HG03135 (cell line): ENCODE results near the gene ATP6V0D1.
"Not testable (repeated sequence)": the region's sequence is repeated elsewhere in the genome, so short reads cannot be mapped to it uniquely, and the experiment has no call there.

Experiments used
- ATAC-seq: cut with Tn5 transposase; IDR thresholded peaks from one replicate; pipeline ENCODE4 v1.9.1; 2021; ENCODE audit warnings: mild to moderate bottlenecking, moderate library complexity; ENCODE audit not compliant: unreplicated experiment

The ATP6V0D1 gene

GRCh38 chr16:67429799-67430503, 51.0 kb downstream of the ATP6V0D1 start:
- no peak for ATAC-seq

GRCh38 chr16:67429053-67429798, 51.7 kb downstream of the ATP6V0D1 start:
- ATAC-seq: no peak

- ATAC-seq: no peak
Measured at GRCh38 chr16:67428146-67428731, 52.7 kb downstream of the ATP6V0D1 start.

GRCh38 chr16:67426950-67427349, 54.0 kb downstream of the ATP6V0D1 start:
- no peak for ATAC-seq

GRCh38 chr16:67426022-67426421, 54.9 kb downstream of the ATP6V0D1 start:
- ATAC-seq: no peak

- no peak for ATAC-seq
Measured at GRCh38 chr16:67425580-67425979, 55.4 kb downstream of the ATP6V0D1 start.

- no peak for ATAC-seq
Measured at GRCh38 chr16:67425061-67425460, 55.9 kb downstream of the ATP6V0D1 start.

- no peak for ATAC-seq
Measured at GRCh38 chr16:67424261-67424615, 56.7 kb downstream of the ATP6V0D1 start.

- no peak for ATAC-seq
Measured at GRCh38 chr16:67423611-67424260, 57.2 kb downstream of the ATP6V0D1 start.

GRCh38 chr16:67423015-67423414, 57.9 kb downstream of the ATP6V0D1 start:
- no peak for ATAC-seq

- no peak for ATAC-seq
Measured at GRCh38 chr16:67421030-67421429, 59.9 kb downstream of the ATP6V0D1 start.

- no peak for ATAC-seq
Measured at GRCh38 chr16:67419931-67420330, 61.0 kb downstream of the ATP6V0D1 start.

- ATAC-seq: no peak
Measured at GRCh38 chr16:67419502-67419901, 61.5 kb downstream of the ATP6V0D1 start.

- no peak for ATAC-seq
Measured at GRCh38 chr16:67417333-67418061, 63.5 kb downstream of the ATP6V0D1 start.

GRCh38 chr16:67415872-67416793, 64.8 kb downstream of the ATP6V0D1 start, which contains the start of gene ZDHHC1:
Gene ZDHHC1, minus strand, starts transcription at chr16:67416477. Its CDS starts 8,702 bp downstream, at chr16:67407775.
- ATAC-seq: peak; percentile 77

- ATAC-seq: not testable (repeated sequence)
Measured at GRCh38 chr16:67415421-67415820, 65.5 kb downstream of the ATP6V0D1 start.

- no peak for ATAC-seq
Measured at GRCh38 chr16:67413978-67414911, 66.7 kb downstream of the ATP6V0D1 start.

- no peak for ATAC-seq
Measured at GRCh38 chr16:67412294-67412693, 68.7 kb downstream of the ATP6V0D1 start.

GRCh38 chr16:67411339-67411738, 69.6 kb downstream of the ATP6V0D1 start:
- ATAC-seq: no peak
